ENCODE data around the gene ETV3.
A peak's percentile ranks its signal among the peaks of the same experiment; 100 is the strongest.
"Not testable (repeated sequence)": the region's sequence is repeated elsewhere in the genome, so short reads cannot be mapped to it uniquely, and the experiment has no call there.

The ETV3 gene

DNA sequence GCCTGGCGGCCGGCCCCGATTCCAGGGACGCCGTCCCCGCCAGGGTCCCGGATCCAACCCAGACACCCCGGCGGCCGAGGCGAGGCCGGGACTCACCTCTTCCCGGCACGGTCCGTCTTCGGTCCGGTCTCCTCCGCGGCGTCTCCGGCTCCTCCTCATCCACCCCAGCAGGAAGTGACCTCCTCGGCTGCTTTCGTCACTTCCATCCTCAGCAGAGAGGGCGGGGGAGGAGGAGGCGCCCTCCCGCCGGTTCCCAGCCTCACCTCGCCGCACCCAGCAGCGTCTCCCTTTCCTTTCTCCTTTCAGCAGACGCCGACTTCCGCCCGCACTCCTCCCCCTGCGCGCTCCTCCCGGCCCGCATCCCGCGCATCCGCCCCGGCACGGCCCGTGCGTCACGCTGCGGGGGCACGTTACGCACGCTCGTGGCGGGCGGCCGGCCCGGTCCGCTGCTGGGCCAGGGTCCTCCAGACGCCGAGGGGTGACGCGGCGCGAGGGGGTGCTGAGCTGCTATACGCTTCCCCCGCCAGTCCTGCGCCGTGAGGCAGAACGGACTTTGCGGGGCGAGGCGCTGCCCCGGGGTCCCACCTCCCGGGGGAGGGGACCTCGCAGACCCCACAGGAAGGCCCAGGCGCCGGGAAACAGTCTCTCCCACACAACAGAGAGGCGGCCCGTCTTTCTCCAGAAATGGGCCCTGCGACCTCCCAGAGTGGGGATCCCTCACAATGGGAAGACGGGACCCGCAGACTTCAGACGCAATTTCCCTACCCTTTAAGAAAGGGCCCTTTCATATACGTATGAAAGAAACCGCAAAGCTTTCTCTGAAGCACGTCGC, at the start of gene ETV3:
ETV3 (minus strand) TSS at position 176 of the 832 bp plus-strand sequence. CDS start 2,043 bp downstream, outside the sequence.
- peak; percentile 72 to 86 (median 73) for DNase-seq (ENCODE audit: low read depth in 3 of 3)

DNA sequence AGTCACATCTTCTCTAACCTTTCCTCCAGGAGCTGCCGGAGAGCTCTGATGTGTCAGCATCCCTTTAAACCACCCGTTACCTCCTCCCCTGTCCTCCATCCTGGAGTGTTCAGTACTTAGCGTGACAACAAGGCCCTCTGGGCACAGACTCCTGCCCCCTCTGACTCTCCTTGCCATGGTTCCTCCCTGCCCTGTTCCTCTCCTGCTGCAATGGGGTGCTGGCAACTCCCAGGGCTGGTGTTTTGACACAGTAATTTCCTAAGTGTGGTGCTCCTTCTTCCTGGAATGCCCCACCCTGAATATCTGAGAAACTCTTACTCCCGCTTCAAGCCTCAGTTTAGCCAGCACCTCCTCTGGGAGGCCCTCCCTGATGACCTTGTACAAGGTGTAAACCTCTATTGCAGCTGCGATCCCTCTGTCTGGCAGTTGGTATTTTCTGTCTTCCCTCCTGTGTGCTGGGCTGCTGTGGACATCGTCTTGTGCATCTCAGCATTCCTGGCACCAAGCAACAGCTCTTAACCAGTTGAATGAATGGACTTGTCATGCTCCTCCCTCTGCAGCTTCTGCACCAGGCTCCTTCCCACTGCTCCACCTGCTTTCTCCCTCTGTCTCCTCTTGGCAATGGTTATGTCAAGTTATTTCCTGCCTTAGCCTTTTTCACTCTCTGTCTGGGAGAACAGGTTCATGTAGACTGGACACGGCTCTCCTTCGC, 48.2 kb upstream of the ETV3 start:
- DNase-seq (ENCODE audit: low read depth in 3 of 3), result no peak

DNA sequence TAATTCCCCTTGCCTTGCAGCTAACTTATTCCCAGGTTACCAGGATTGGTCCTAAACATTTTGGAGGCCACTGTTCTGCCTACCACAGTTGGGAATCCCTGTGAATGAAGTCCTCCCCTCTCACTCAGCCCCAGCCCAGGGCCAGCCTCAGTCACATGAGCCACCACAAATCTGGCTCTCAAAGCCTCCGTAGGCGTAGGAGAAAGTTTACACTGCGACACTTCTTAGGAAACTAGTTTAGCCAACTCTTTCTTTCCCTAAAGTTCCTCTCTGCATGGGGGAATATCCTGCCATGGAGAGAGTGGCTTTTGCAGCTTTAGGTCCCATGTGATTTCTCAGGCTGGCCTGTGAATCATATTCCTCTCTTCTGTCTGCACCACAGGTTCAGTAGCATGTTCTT, 45.7 kb upstream of the ETV3 start:
- no peak for DNase-seq (ENCODE audit: low read depth in 3 of 3)

DNA sequence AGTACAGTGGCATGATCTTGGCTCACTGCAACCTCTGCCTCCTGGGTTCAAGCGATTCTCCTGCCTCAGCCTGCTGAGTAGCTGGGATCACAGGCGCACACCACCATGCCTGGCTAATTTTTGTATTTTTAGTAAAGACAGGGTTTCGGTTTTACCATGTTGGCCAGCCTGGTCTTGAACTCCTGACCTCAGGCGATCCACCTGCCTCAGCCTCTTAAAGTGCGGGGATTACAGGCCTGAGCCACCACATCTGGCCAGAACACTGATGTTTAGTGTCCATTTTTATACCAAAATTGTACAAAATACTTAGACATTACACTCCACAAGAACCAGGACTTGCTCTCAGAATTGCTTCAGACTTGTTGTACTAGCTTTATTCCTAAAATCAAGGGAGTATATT, 44.2 kb upstream of the ETV3 start:
- not testable (repeated sequence) for DNase-seq (ENCODE audit: low read depth in 3 of 3)

DNA sequence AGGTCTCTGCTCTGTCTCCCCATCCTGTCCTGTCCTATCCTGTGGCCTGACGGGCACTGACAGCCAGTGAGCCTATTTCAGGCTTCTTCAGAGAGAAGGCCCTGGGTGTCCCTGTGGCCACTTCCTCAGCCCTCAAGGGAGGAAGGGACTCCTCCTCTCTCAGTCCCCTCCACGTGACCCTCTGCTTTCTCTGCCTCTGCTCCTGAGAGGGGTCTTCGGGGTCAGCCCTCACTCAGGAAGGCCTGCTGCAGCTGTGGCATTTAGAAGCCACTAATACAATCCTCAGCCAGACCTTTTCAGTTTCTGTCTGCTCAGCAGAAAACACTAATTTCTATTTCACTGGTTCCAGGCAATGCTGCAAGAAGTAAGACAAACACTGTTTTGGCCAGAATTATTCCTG, 43.6 kb upstream of the ETV3 start:
- DNase-seq (ENCODE audit: low read depth in 3 of 3), result no peak

DNA sequence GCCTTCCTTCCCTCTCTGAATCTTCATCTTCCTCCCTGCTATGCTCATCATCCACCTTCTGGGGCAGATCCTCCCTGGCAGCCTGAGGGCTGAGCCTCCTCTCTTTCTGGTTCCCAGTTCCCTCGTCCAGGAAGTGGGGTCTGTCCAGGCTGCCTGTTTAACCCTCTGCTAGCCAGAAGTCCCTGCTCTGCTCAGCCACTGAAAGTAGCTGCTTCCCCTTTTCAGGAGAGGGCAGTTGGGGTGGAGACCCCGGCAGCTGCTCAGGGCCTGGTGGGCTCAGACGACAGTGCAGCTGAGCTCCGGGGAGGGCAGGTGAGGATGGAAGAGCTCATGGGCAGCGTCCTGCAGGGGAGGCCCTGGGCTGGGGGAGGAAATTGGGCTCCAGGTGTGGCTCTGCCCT, 43.1 kb upstream of the ETV3 start:
- DNase-seq (ENCODE audit: low read depth in 3 of 3), result no peak

DNA sequence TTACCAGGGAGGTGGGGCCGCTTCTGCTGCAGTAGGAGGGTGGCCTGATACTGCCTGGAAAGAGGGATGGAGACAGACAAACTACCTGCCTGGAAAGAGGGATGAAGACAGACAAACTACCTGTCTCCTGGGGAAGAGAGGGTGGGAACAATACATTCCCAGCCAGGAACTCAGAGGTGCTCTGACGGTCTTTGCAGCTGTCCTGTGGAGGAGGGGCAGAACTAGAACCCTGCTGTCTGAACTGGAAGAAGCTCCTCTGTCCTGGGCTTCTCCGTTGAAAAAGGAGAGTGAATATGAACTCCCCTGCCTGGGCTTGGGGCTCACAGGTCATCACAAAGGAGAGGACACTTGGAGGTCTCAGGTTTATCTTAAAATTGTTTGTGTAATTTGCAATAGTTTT, 40.3 kb upstream of the ETV3 start:
- DNase-seq (ENCODE audit: low read depth in 3 of 3), result no peak

DNA sequence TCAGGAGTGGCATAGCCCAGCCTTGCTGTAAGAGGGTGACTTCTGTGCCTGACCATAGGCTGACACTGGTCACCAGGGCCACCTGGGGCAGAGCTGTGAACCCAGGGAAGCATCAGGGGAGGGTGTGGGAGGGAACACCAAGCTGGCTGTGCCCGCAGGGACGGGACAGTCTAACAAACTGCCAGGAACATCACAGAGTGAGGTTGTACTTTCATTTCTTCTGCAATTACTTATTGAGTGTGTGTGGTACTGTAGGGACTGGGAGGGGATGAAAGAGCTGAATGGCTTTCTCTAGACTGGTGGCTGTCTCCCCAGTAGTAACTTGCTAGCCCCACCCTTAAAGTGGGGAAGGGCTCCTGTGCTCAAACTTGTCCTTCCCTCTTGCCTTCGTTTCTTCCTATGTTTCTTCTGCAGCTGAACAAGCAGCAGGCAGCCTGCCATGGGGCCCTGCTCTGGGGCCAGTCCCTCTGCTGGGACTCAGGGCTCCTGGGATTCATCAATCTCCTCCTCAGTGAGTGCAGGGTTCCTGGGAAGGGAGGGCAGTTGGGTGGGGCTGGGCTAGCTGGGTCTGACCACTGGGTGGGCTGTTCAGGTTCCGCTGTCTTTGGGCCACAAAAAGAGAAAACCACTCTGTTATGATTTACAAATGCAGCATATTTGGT, 39.7 kb upstream of the ETV3 start:
- no peak for DNase-seq (ENCODE audit: low read depth in 3 of 3)

DNA sequence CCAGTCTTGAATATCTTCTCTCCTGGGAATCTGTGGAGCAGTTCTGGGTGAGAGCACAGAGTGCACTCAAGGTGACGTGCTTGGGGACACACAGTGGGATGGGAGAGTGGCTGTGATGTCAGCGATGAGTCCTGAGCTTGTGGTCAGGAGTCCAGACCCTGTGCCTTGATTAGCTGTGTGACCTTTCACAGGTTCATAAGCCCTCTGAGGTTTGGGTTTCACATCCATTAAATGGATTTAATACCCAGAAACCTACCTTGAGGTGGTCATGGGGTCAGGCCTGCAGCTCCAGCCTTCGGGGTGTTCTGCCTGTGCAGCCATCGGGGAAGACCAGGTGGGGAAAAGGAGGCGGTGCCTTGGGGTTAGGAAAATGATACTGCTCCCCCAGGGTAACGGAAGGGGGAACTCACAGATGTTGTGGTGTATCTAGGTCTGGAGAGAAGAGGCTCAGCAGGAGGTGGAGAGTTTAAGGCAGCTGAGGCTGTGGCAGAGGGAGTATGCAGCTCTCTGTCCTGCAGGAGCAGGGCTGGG, 38.5 kb upstream of the ETV3 start:
- DNase-seq (ENCODE audit: low read depth in 3 of 3), result no peak

DNA sequence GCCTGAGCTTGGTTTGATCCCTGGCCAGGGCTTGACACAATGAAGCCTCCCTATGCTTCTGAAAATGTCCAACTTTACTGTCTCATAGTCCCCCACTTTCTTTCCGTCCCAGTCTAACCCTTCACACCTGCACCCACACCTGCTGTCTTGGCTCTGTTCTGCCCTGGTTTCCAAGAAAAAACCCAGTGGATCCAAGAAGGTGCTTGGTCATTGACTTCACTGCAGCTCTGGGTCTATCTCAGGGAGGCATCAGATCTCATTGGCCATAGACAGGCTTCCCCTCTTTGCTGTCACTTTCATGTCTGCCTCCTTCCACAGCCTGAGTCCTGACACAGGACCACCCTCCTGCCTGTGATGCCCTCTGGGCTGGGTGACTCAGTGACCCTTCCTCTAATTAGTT, 37.8 kb upstream of the ETV3 start:
- no peak for DNase-seq (ENCODE audit: low read depth in 3 of 3)

DNA sequence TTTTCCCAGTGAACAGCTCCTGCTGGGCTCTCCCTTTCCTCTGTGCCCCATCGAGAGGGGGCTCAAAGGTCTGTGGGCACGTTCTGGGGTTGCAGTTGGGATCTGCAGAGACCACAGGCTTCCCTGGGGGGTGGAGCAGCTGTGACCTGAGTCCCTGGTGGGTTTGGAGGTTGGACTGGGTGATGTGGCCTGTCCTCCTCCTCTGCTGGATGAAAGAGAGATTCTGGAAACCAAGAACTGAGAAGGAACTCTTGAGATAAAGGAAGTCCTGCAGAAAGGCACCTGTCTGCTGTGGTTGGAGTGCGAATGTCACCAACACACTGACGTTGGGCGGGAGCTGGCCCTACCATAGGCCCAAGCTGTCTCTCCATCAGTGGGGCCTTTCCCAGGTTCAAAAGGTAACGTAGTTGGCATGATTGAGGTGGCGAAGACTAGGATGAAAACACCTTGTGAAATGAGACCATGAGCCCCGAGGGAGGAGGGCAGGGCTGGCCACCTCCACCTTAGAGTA, 35.8 kb upstream of the ETV3 start:
- DNase-seq (ENCODE audit: low read depth in 3 of 3), result no peak

DNA sequence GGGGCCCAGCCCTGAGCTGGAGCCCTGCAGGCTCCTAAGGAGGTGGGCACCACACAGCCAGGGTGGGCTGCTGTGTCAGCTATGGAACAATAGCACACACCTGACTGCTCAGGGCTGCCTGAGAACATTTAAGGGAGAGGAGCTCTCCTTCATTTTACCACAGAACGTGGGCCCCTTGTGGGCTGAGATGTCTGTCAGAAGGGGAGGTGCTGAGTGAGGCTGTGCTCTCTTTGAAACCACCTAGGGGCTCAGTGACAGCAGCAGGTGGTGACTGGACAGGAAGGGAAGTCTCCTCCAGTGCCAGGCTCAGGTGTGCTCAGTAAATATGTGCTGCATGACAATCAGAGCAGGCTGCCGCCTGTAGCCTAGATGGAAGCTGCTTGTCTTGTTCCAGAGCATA, 35.0 kb upstream of the ETV3 start:
- DNase-seq (ENCODE audit: low read depth in 3 of 3), result not testable (repeated sequence)

DNA sequence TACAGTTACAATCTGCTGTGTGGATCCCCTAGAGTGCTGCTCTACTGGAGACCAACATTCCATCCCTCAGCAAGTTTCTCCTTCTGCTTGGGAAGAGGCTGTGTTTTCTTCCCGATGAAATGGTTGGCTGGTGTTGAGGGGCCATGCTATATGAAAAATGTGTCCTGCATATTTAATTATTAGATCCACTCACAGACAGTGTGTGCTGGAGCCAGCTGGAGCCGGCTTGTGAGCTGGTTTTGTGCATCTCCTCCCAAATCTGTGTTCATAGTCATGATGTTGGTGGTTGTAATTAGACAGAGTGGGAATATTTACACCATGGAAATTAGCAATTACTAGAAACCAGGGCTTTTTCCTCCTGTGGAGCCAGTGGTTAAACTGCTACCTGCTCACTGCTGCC, 34.4 kb upstream of the ETV3 start:
- not testable (repeated sequence) for DNase-seq (ENCODE audit: low read depth in 3 of 3)

DNA sequence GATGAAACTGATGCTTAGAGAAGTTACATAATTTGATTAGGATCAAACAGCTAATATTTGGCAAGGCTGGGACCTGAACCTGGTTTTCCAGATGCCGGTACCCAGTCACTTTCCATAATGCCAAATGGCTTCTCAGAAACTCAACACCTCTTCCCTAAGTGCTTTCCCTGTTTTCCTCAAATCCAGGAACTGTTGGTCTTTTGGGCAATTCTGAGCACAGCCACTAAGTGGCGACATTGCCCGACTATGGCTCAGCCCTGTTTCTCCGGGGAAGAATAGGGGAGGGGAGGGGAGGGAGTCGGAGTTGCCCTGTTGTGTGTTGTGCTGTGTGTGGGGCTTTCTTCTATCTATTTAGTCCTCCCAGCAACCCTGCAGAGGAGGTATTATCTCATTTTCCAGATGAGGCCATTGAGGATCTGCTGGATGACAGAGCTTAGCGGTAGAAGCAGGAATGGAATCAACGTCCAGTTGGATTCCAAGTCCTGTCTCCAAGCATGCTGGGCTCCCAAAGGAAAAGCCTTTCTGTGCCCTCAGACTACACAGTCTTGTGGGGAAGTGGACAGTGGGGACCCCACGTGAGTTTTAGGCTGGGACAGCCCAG, 33.8 kb upstream of the ETV3 start:
- not testable (repeated sequence) for DNase-seq (ENCODE audit: low read depth in 3 of 3)

DNA sequence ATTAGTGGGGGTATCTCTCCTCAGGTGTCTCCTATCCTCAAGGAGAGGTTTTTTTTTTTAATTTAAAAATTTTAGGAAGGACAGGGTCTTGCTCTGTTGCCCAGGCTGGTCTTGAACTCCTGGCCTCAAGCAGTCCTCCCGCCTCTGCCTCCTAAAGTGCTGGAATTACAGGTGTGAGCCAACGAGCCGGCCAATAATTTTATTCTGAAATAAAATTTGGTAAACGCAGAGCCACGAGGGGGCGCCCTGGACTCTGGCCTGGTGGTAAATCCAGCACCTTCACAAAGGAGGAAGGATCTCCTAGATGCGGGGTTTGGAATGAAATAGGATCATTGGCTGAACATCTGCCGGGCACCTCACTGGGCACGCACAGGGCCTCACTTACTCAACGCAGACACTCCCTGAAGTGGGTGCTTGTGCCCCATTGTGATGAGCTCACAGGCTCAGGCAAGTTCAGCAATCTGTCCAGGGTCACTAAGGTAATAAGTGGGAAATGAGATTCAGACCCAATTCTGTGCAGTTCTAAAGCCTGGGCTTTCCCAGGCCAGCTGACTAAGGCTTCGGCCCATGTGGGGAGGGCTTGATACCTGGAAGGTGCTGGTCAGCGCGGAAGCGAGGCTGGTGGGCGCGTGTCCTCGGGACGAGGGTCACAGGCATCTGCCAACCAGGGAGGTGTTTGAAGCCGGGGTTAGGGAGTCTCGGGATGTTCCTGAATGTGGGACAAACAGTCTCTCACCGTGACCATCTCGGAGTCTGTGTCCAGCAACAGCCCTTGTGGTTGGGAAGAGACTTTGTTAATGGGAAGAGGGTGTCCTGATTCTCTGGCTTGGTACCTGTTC, 32.7 kb upstream of the ETV3 start:
- peak in 2 of 3 experiments; percentile 5 to 52 for DNase-seq (ENCODE audit: low read depth in 3 of 3)

DNA sequence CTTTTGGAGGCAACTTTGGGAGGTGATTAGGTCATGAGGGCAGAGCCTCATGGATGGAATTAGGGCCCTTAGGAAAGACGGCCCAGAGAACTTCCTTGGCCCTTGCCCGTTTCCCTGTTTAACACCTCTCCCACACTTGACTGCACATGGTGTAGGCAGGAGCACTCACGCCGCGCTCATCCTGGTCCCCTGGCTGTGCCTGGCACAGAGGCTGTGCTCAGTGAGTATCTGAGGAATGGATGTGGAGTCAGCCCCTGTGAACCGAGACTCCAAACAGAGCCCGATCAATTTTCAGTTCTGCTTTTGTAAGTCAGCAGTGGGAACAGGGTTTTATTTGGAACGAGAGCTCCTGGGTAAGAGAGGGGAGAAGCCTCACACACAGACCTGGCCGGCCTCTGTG, 29.8 kb upstream of the ETV3 start:
- no peak for DNase-seq (ENCODE audit: low read depth in 3 of 3)

DNA sequence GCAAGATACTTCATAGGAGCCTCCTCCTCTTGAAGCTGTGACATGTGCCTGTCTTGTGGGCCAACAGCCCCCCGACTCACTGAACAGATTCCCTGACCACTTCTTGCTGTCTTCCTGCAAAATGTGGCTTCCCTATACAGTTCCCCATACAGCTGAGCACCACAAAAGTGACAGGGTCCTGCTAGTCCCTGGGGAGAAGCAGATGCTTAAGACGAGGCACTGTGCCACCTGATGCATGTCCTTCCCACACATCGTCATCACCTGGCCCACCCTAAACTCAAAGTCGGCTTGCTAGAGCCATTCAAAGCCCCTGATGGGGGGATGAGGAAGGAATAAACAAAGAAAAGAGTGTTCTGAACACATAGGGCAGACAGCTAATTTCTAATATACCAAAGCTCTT, 29.2 kb upstream of the ETV3 start:
- no peak for DNase-seq (ENCODE audit: low read depth in 3 of 3)

DNA sequence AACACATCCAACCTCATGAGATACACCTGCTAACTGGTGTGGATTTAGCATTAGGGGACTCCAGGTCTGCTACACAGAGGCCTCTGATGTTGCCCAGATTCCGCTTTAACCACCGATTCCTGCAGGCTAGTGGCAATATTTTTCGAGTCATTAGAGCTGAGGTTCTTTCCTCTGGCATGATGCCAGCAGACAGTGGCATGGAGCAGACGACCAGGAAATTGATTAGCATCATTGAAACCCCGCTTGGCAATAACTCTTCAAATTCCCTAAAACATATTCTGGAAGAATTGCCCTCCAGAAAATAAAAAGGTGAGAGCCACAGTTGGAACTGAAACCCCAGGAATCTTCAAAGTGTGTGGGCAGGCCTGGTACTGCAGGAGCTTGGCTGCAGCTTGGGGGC, 28.4 kb upstream of the ETV3 start:
- DNase-seq (ENCODE audit: low read depth in 3 of 3), result no peak

DNA sequence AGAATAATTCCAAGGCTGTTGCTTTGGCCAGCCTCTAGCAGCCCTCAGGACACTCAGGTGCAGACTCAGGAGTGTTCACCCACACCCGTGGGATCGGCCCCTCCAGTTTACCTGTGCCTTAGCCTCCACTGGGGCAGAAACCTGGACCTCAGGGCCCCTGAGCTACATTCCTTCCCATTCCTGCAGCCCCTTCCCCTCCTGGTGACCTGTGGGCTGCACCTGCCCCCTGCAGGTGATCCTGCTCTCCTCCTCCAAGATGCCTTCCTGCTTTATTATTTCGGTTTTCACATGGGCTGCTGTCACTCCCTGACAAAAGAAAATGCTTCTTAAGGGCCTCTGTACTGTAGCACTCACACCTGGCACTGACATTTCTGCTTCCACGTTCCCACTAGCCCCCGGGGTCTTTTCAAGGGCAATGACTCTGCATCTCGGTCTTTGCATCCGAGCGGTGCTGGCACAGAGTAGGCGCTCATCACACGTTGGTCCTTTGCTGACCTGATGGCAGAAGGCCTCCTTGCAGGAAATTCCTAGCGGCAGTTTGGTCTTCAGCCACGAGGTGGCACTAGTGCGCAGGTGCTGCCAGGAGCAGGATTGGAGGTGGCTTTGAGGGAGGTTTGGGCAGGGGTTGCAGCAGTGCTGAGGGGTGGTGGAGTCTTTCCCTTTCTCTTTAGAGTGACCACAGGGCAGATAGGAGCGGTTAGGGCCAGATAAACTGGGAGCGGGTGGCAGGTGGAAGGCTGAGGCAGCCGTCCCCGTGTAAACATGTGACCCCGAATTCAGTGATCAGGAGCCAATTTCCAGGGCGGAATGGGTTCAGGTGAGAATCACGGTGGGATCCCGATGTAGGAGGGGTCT, 25.3 kb upstream of the ETV3 start:
- peak; percentile 51 to 78 (median 55) for DNase-seq (ENCODE audit: low read depth in 3 of 3)

DNA sequence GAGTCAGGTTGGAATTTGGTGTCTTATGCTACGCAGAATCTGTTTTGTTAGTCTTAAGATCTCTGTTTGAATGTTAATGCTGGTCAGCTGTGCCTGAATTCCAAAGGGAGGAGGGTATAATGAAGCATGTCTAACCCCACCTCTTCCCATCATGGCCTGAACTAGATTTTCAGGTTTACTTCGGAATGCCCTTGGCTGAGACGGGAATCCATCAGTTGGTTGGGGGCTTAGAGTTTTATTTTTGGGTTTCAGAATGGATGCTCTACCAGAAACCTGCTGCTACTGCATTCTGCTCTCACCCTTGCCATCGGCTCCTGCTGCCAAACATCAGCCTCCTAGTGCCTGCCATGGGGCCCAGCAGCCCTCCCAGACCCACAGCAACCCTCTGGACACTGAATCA, 24.1 kb upstream of the ETV3 start:
- DNase-seq (ENCODE audit: low read depth in 3 of 3), result no peak
